KMS-11 (cell line): ENCODE data around the gene SHANK2.

Experiments
- H2AFZ ChIP-seq: fragments of 200-600 bp; sonication (generic); 2 replicates; pipeline ENCODE4 v1.6.1; 2016; ENCODE audit warnings: antibody characterized with exemption, mixed run types, low read depth
- H3K27ac ChIP-seq: fragments of 200-600 bp; sonication (generic); 2 replicates; pipeline ENCODE4 v1.6.1; 2016; ENCODE audit warnings: mild to moderate bottlenecking, mixed run types
- H3K27me3 ChIP-seq: fragments of 200-600 bp; sonication (generic); 2 replicates; pipeline ENCODE4 v1.6.1; 2017; ENCODE audit warnings: mild to moderate bottlenecking, low read depth, mixed run types, moderate library complexity; ENCODE audit not compliant: insufficient read depth
- H3K36me3 ChIP-seq: fragments of 200-600 bp; sonication (generic); 2 replicates; pipeline ENCODE4 v1.6.1; 2017; ENCODE audit warnings: mild to moderate bottlenecking, mixed run types; ENCODE audit not compliant: insufficient read depth
- H3K4me1 ChIP-seq: fragments of 200-600 bp; sonication (generic); 2 replicates; pipeline ENCODE4 v1.6.1; 2016; ENCODE audit warnings: mild to moderate bottlenecking, low read depth, mixed run types; ENCODE audit not compliant: poor library complexity, severe bottlenecking
- H3K4me2 ChIP-seq: fragments of 200-600 bp; sonication (generic); 2 replicates; pipeline ENCODE4 v1.7.0; 2016; ENCODE audit warnings: mild to moderate bottlenecking, mixed run types
- H3K4me3 ChIP-seq: fragments of 200-600 bp; sonication (generic); IDR thresholded peaks from 2 replicates; pipeline ENCODE4 v1.6.1; 2017; ENCODE audit warnings: low read depth, low read length, mixed read lengths; ENCODE audit not compliant: insufficient read depth
- H3K79me2 ChIP-seq: fragments of 200-600 bp; sonication (generic); 2 replicates; pipeline ENCODE4 v1.6.1; 2016; ENCODE audit warnings: low read depth, mixed run types; ENCODE audit not compliant: insufficient read depth
- H3K9ac ChIP-seq: fragments of 200-600 bp; sonication (generic); 2 replicates; pipeline ENCODE4 v1.6.1; 2016; ENCODE audit warnings: mild to moderate bottlenecking, mixed run types
- H4K20me1 ChIP-seq: fragments of 200-600 bp; sonication (generic); 2 replicates; pipeline ENCODE4 v1.6.1; 2016; ENCODE audit warnings: mild to moderate bottlenecking, mixed run types; ENCODE audit not compliant: insufficient read depth
- TF ChIP-seq, protein P1 (sequence below): fragments of 200-600 bp; sonication (generic); conservative IDR thresholded peaks from 2 replicates; pipeline ENCODE4 v1.6.1; 2017; ENCODE audit warnings: low read depth, mild to moderate bottlenecking, antibody characterized with exemption, low read length, moderate library complexity, mixed read lengths

SHANK2 gene

DNA sequence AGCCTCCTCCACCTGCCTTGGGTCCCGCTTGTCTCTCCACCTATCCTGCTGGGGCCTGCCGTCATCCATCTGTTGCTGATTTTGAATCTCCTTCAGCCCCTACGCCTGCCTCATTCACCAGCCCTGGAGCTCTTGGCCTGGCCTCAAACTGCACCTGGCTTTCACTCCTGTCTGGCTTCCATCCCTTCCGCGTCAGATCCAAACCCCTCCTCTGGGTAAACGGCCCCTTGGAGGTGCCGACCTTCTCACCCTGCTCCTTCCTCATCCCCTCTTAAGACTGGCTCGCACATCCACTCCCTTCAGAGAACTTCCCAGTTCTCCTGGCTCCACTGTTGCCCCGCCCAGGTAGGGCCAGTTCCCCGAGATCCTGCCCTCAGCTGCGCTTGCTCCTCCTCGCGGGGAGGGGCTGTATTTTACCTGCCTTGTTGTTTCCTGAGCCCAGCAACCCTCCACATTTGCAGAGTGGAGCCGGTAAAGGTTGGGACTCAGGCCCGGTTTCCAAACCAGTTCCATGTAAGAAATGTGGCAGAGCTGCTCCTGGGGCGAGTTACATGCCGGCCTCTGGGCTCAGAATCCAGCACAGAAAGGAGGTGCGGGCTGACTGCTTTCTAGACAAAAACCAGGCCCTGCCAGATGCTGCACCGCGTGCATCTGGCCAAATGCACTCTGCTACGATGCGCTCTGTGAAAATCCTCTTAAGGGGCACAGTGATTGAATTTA, 13.9 kb upstream of the SHANK2 start:
- Histone ChIP-seq H3K27ac (no peak overlapping the region), H3K9ac (no peak overlapping the region), H2AFZ (no peak overlapping the region), H3K4me1 (no peaks in the 10 kb centered on the region), H3K27me3 (no peaks in the 10 kb centered on the region), H3K79me2 (no peaks in the 10 kb centered on the region), H3K36me3 (no peaks in the 10 kb centered on the region), H3K4me3 (no peak overlapping the region), H3K4me2 (no peak overlapping the region), H4K20me1 (no peaks in the 10 kb centered on the region)
- TF ChIP-seq, protein P1, sequence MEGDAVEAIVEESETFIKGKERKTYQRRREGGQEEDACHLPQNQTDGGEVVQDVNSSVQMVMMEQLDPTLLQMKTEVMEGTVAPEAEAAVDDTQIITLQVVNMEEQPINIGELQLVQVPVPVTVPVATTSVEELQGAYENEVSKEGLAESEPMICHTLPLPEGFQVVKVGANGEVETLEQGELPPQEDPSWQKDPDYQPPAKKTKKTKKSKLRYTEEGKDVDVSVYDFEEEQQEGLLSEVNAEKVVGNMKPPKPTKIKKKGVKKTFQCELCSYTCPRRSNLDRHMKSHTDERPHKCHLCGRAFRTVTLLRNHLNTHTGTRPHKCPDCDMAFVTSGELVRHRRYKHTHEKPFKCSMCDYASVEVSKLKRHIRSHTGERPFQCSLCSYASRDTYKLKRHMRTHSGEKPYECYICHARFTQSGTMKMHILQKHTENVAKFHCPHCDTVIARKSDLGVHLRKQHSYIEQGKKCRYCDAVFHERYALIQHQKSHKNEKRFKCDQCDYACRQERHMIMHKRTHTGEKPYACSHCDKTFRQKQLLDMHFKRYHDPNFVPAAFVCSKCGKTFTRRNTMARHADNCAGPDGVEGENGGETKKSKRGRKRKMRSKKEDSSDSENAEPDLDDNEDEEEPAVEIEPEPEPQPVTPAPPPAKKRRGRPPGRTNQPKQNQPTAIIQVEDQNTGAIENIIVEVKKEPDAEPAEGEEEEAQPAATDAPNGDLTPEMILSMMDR, result no peak

DNA sequence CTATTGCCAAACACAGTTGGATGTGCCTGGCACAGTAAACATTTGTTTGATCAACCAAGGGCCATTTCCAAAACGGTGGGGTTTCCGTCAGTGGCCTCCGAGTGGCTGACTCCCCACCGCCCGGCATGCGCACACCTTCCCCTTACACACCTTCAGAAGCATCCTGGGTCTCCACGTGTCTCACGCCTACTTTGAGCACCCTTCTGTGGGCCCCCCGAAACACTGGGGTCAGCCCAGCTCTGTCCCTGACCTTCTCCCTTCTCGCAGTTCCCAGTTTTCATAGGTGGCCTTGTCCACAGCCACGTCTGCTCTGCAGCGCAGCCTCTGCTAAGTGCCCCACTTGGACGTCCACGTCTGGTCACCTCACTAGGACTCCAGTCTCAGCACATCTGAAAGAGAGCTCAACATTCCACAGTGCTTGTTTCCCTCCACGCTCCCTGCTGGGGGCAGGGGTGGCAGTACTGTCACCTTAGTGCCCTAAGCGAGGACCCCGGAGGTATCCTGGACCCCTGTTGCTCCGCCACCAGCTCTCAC, 13.2 kb upstream of the SHANK2 start:
- no peak overlapping the region for H3K4me3 ChIP-seq
- no peak overlapping the region for H3K27ac ChIP-seq
- H3K27me3 ChIP-seq, result no peaks in the 10 kb centered on the region
- no peak overlapping the region for H3K4me2 ChIP-seq
- H3K79me2 ChIP-seq, result no peaks in the 10 kb centered on the region
- no peaks in the 10 kb centered on the region for H4K20me1 ChIP-seq
- H3K4me1 ChIP-seq, result no peaks in the 10 kb centered on the region
- no peak overlapping the region for H3K9ac ChIP-seq
- no peak overlapping the region for H2AFZ ChIP-seq
- no peaks in the 10 kb centered on the region for H3K36me3 ChIP-seq
- TF ChIP-seq, protein P1, result no peak

DNA sequence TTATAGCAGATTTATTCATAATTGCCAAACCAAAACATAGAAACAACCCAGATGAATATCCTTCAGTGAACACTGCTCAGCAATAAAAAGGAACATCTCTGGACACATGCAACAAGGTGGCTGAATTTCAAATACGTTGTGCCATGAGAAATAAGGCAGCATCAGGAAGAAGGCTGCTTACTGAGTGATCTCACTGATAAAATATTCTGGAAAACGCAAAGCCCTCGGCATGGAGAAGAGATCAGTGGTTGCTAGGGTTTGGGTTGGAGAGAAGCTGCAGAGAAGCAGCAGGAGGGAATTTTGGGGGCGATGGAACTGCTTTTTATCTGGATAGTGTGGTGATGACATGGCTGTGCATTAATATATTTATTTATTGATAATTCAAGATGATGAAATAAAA, 11.0 kb upstream of the SHANK2 start:
- Histone ChIP-seq H3K36me3 (no peaks in the 10 kb centered on the region), H3K4me1 (no peaks in the 10 kb centered on the region), H3K27me3 (no peaks in the 10 kb centered on the region), H2AFZ (no peak overlapping the region), H3K4me3 (no peak overlapping the region), H3K79me2 (no peaks in the 10 kb centered on the region), H3K27ac (no peak overlapping the region), H3K9ac (no peak overlapping the region), H3K4me2 (no peak overlapping the region), H4K20me1 (no peaks in the 10 kb centered on the region)
- TF ChIP-seq, protein P1, result no peak

DNA sequence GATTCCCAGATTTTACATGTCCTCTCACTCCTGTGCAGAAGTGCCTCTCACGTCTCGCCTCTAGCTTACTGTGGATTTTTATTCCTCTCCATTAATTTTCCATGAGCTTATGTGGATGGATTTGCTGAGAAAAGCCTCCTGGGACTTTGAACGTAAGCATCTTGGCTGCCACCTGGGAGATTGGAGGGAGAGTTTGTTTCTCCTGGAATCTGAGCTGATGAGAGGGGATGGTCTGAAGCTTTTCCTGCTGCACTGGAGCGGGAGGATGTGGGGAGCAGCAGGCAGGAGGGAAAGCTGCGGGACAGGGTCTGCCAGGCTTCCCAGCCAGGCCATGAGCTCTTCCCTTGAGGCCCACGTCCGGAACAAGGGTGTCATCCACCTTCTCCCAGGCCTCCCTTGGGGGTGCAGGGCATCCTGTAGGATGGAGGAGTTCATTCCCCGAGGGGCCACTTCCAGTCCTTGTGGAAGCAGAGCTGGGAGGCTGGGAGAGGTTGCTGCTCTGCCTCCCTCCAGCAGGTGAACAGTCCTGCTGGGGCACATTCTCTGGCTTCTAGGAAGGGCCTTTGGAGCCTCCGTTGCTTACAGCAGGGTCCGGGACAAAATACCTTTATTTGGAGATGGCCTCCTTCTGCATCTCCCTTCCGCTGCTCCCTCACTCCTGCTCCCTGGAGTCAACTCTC, 3.6 kb upstream of the SHANK2 start:
- Histone ChIP-seq H2AFZ (no peak overlapping the region), H3K27ac (no peak overlapping the region), H3K27me3 (no peaks in the 10 kb centered on the region; the same call in 1 of the 2 replicates), H3K4me1 (no peaks in the 10 kb centered on the region), H3K36me3 (no peaks in the 10 kb centered on the region), H3K4me3 (no peak overlapping the region), H4K20me1 (no peaks in the 10 kb centered on the region), H3K4me2 (no peak overlapping the region), H3K9ac (no peak overlapping the region), H3K79me2 (no peaks in the 10 kb centered on the region)
- TF ChIP-seq, protein P1, result no peak
